ENCODE results near the gene NINL.
"Not testable (repeated sequence)": the region's sequence is repeated elsewhere in the genome, so short reads cannot be mapped to it uniquely, and the experiment has no call there.

The NINL gene

DNA sequence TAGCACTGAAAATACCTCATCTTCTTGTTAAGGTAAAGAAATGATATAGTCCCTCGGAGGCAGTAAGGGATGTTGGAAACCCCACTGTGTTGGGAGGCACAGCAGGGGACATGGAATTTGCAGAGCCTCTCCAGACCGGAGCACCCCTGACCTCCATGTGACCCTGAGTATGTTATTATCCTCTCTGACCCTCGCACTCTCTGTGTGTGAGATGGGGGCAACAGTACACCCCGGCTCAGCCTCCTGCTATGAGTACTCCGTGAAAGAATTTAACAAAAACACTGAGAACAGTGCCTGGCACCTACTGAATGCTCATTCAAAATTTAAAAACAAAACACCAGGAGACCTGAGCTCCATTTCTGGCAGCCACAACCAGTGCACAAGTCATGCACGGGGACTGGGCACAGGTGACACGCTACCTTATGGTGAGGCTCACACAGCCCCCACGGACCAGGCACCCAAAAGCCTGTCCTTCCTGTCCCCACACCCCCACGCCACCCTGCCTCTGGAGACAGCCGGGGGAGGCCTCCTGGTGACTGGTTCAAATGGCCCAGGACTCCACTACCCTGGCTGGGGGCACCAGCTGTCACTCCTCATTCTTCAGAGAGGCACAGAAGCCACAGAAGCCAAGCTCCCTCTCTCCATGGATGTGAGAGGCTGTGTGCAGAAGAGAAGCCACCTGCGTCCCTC is 6.1 kb downstream of the NINL start:
- no peak for ATAC-seq (replicated peaks)
- H3K27ac Mint-ChIP-seq: peak overlapping the region in 1 of 2 donors; percentile 65
- H3K4me3 Mint-ChIP-seq: no peak overlapping the region
- DNase-seq: no peak
- peaks cover 30 to 49% of the 10 kb centered on the region in 2 donors for H3K27me3 Mint-ChIP-seq
- no peaks in the 10 kb centered on the region for H3K9me3 Mint-ChIP-seq
- H3K4me1 Mint-ChIP-seq (ENCODE audit: low read depth in 2 of 2): peaks cover 0 to 2% of the 10 kb centered on the region in 2 donors
- no peaks in the 10 kb centered on the region for H3K36me3 Mint-ChIP-seq (ENCODE audit: insufficient read depth)

DNA sequence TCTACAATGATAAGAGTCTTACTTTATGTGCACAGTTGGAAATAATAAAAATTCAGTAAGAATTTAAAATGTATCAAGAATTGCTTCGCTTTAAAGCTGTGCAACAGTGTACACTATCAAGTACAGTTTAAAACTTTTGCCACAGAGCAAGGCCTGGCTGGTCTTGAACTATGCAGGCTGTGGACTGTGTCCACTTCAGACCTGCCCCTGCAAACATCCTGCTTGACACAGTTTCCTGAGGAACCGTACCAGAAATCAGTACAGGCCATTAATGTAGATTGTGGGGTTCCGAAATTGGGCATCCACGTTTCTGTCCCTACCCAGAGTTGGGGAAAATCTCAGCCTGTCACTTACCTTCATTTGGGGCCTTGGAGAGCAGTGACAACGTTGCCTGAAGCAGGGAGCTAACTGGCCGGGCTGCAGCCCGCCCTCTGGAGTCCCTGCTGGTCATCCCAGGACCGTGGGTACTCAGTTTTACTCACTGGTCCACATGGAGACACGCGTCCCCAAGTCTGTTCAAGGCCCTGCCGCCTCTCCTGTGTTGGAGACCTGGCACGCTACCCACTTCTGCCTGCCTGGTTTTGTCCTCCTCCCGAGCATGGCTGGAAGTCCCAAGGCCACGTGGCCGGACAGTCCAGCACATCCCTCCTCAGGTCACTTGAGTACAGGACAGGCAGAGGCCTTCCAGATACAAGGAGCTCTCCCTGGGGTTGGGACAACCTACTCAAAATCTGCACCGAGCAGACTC is 8.4 kb downstream of the NINL start:
- Mint-ChIP-seq H3K9me3 (no peaks in the 10 kb centered on the region), H3K36me3 (ENCODE audit: insufficient read depth) (no peaks in the 10 kb centered on the region), H3K4me3 (no peak overlapping the region), H3K4me1 (ENCODE audit: low read depth in 2 of 2) (no peaks in the 10 kb centered on the region), H3K27me3 (peaks cover 13 to 37% of the 10 kb centered on the region in 2 donors), H3K27ac (no peak overlapping the region)
- ATAC-seq (replicated peaks) (no peak), DNase-seq (no peak)

DNA sequence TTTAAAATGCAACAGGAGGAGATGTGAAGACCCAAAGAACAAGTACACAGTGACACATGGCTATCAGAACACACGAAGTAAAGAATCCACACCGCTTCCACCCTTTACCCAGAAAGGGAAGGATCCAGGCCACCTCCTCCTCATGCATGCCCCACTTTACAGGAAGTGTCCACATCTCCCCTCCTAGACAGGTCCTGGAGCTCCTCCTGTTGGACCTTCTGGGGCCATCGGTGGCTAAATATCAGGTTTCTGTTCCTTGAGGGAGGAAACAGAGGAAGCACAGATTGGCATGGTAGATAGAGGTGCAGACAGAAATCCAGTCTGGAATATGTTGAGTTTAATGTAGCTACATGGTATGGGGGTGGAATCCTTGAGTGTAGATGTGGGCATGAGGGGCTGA is 10.9 kb downstream of the NINL start:
- Mint-ChIP-seq H3K4me3 (no peak overlapping the region), H3K4me1 (ENCODE audit: low read depth in 2 of 2) (no peaks in the 10 kb centered on the region), H3K27ac (no peak overlapping the region), H3K27me3 (peaks cover 13 to 31% of the 10 kb centered on the region in 2 donors), H3K36me3 (ENCODE audit: insufficient read depth) (no peaks in the 10 kb centered on the region), H3K9me3 (no peaks in the 10 kb centered on the region)
- DNase-seq: no peak
- no peak for ATAC-seq (replicated peaks)

DNA sequence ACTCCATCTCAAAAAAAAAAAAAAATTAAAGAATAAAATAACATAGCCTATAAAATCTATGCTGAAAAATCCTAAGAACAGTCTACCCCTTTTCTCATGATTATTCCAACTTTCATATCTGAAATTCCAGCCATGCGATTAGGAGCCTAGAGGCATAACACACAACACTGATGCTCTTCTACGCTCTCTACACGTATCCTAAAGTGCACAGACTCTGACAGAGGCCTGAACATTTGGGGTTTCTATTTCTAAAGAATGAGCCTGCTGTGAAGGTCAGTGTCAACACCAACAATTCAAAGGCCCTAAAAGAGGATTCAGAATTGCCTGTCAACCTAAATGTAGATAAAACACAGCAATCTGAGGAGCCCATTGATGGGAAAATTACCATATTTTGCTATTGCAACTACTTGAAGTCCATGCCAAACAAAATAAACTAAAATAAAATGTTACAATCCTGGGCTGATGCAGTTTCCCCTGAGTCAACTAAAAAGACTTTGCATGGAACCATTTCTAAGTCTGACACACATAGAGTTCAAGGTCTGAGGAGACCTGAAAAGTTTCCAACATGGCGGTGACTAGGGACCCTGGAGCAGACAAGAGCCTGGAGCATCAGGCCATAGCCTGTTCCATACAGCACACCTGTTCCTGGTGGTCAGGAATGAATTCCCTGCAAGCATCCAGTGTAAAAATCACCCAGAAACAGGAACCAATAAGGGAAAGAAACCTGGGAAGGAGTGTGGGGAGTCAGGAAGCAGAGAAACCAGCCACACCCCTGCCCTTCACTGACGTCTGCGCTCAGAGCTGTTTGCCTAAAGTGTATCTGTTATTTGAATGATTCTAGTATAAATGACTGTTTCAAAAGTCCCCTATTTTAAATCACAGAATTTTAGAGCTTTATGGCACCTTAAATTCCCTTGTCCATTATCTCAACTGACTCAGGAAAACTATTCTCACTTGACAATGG is 11.8 kb downstream of the NINL start:
- Mint-ChIP-seq H3K4me3 (no peak overlapping the region), H3K36me3 (ENCODE audit: insufficient read depth) (no peaks in the 10 kb centered on the region), H3K9me3 (no peaks in the 10 kb centered on the region), H3K4me1 (ENCODE audit: low read depth in 2 of 2) (no peaks in the 10 kb centered on the region), H3K27me3 (peaks cover 13 to 31% of the 10 kb centered on the region in 2 donors), H3K27ac (no peak overlapping the region)
- ATAC-seq (replicated peaks): no peak
- no peak for DNase-seq

DNA sequence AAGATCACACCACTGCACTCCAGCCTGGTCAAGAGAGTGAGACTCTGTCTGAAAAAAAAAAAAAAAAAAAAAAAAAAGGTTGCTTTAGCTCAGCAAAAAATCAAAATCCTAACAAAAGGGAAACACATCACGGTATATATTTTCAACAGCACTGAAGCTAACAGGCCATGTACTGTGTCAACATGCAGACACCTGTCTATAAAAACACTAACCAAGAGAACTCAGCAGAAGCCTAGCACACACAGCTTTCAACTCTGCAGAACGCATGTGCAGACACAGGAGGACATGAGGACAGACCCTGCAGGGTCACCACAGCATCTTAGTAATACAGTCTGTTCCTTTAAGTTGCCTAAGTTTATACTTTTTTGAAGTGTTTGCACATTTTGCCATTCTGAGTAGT is 13.5 kb downstream of the NINL start:
- ATAC-seq (replicated peaks) (no peak), DNase-seq (no peak)
- Mint-ChIP-seq H3K4me3 (no peak overlapping the region), H3K4me1 (ENCODE audit: low read depth in 2 of 2) (no peaks in the 10 kb centered on the region), H3K9me3 (no peaks in the 10 kb centered on the region), H3K36me3 (ENCODE audit: insufficient read depth) (no peaks in the 10 kb centered on the region), H3K27me3 (peaks cover 13 to 23% of the 10 kb centered on the region in 2 donors), H3K27ac (no peak overlapping the region)

DNA sequence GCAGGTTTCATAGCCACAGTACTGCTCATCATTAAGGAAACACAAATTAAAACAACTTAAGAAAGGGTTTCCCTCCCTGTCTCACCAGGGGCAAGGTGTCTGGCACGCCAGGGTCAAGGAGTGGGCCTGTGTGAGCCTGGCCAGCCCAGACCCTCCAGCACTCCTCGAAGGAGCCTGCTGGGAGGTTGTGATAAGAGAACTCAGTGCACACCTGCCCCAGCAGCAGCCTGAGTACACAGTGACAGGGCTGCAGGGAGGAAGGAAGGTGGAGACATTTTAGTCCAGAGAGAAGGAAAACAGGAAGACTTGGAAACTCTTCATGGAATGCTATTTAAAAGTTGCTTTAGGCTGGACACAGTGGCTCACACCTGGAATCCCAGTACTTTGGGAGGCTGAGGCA is 14.1 kb downstream of the NINL start:
- Mint-ChIP-seq H3K4me3 (no peak overlapping the region), H3K27me3 (peaks cover 13 to 23% of the 10 kb centered on the region in 2 donors), H3K4me1 (ENCODE audit: low read depth in 2 of 2) (no peaks in the 10 kb centered on the region), H3K9me3 (no peaks in the 10 kb centered on the region), H3K27ac (no peak overlapping the region), H3K36me3 (ENCODE audit: insufficient read depth) (no peaks in the 10 kb centered on the region)
- DNase-seq (no peak), ATAC-seq (replicated peaks) (no peak)

DNA sequence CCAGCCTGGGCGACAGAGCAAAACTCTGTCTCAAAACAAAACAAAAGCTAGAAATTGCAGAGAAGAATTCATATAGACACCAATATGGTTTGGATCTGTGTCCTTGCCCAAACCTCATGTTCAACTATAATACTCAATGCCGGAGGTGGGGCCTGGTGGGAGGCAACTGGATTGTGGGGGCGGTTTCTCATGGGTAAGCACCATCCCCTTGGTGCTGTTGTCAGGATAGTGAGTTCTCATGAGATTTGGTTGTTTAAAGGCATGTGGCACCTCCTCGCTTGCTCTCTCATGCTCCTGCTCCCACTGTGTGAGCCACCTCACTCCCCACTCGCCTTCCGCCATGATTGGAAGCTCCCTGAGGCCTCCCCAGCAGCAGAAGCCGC is 15.2 kb downstream of the NINL start:
- peaks cover 7 to 14% of the 10 kb centered on the region in 2 donors for H3K27me3 Mint-ChIP-seq
- H3K4me1 Mint-ChIP-seq (ENCODE audit: low read depth in 2 of 2): no peaks in the 10 kb centered on the region
- no peaks in the 10 kb centered on the region for H3K36me3 Mint-ChIP-seq (ENCODE audit: insufficient read depth)
- H3K9me3 Mint-ChIP-seq: no peaks in the 10 kb centered on the region
- no peak overlapping the region for H3K4me3 Mint-ChIP-seq
- no peak for ATAC-seq (replicated peaks)
- no peak for DNase-seq
- no peak overlapping the region for H3K27ac Mint-ChIP-seq

DNA sequence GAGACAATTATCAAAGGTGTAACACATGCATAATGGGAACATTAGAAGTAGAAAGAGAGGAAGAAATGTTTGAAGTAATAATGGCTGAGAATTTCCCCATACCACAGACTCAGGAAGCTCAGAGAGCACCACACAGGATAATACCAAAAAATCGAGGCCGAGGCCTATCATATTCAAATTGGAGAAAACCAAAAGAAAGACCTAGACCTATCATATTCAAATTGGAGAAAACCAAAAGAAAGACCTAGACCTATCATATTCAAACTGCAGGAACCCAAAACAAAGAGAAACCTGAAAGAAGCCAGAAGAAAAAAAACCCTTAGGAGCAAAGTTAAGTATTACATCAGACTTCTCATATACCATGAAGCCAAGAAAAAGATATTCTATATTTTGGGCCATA is 18.0 kb downstream of the NINL start:
- ATAC-seq (replicated peaks) (no peak), DNase-seq (no peak)
- Mint-ChIP-seq H3K27me3 (no peaks in the 10 kb centered on the region), H3K4me3 (no peak overlapping the region), H3K27ac (no peak overlapping the region), H3K9me3 (no peaks in the 10 kb centered on the region), H3K4me1 (ENCODE audit: low read depth in 2 of 2) (no peaks in the 10 kb centered on the region), H3K36me3 (ENCODE audit: insufficient read depth) (no peaks in the 10 kb centered on the region)

DNA sequence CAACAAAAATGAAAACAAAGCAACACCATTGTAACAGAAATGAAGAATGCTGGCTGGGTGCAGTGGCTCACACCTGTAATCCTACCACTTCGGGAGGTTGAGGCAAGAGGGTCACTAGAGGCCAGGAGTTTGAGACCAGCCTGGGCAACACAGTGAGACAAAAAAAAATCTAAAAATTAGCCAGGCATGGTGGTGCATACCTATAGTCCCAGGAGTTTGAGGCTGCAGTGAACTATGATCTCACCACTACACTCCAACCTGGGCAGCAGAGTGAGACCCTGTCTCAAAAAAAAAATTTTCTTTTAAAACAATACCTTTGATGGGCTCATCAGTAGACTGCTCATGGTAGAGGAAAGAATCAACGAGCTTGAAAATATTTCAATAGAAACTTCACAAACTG is 18.5 kb downstream of the NINL start:
- ATAC-seq (replicated peaks) (no peak), DNase-seq (no peak)
- H3K4me3 Mint-ChIP-seq: no peak overlapping the region
- H3K9me3 Mint-ChIP-seq: no peaks in the 10 kb centered on the region
- no peaks in the 10 kb centered on the region for H3K4me1 Mint-ChIP-seq (ENCODE audit: low read depth in 2 of 2)
- no peaks in the 10 kb centered on the region for H3K27me3 Mint-ChIP-seq
- H3K27ac Mint-ChIP-seq: no peak overlapping the region
- no peaks in the 10 kb centered on the region for H3K36me3 Mint-ChIP-seq (ENCODE audit: insufficient read depth)

DNA sequence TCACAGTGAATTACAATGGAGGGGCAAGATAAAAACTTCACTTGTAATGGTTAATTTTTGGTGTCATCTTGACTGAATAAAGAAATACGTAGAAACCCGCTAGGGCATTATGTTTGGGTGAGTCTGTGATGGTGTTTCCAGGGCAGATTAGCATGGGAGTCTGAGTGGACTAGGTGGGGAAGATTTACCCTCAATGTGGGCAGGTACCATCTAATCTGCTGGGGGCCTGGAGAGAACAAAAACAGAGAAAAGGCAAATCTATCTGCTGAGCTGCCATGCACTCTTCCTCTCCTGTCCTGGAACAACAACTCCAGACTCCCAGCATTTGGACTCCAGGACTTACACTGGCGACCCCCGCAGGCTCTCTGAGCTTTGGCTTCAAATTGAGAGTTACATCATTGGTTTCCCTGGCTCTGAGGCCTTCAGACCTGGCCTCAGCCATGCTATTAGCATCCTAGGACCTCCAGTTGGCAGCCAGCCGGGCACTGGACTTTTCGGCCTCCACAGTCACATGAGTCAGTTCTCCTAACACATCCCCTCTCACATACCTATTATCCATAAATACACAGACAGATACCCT is 19.7 kb downstream of the NINL start:
- DNase-seq (no peak), ATAC-seq (replicated peaks) (no peak)
- H3K27me3 Mint-ChIP-seq: no peaks in the 10 kb centered on the region
- no peaks in the 10 kb centered on the region for H3K4me1 Mint-ChIP-seq (ENCODE audit: low read depth in 2 of 2)
- H3K4me3 Mint-ChIP-seq: no peak overlapping the region
- no peaks in the 10 kb centered on the region for H3K9me3 Mint-ChIP-seq
- H3K27ac Mint-ChIP-seq: no peak overlapping the region
- no peaks in the 10 kb centered on the region for H3K36me3 Mint-ChIP-seq (ENCODE audit: insufficient read depth)

DNA sequence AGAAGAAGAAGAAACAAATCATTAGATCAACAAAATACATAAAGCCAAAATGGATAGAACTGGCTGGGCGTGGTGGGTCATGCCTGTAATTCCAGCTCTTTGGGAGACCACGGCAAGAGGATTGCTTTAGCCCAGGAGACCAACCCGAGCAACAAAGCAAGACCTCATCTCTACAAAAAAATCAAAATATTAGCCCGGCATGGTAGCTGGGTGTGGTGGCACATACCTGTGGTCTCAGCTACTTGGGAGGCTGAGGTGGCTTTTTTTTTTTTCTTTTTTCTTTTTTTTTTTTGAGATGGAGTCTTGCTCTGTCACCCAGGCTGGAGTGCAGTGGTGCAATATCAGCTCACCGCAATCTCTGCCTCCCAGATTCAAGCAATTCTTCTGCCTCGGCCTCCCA is 21.5 kb downstream of the NINL start:
- DNase-seq: no peak
- H3K27me3 Mint-ChIP-seq: no peaks in the 10 kb centered on the region
- H3K36me3 Mint-ChIP-seq (ENCODE audit: insufficient read depth): no peaks in the 10 kb centered on the region
- H3K4me3 Mint-ChIP-seq: no peak overlapping the region
- H3K9me3 Mint-ChIP-seq: no peaks in the 10 kb centered on the region
- no peaks in the 10 kb centered on the region for H3K4me1 Mint-ChIP-seq (ENCODE audit: low read depth in 2 of 2)
- no peak for ATAC-seq (replicated peaks)
- H3K27ac Mint-ChIP-seq: no peak overlapping the region

DNA sequence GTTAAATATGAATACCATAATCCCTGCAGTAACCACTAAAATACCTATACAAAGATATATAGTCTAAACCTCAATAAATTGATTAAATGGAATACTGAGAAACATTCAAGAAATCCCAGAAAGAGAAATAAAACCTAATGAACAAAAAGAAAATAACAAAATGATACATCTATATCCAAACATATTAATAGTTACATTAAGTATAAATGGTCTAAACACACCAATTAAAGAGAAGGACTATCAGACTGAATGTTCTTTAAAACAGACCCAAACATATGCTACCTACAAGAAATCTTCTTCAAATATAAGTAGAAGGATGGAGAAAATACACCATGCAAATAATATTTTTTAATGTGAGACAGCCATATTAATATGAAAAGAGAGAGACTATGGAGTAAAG is 22.0 kb downstream of the NINL start:
- no peaks in the 10 kb centered on the region for H3K36me3 Mint-ChIP-seq (ENCODE audit: insufficient read depth)
- no peaks in the 10 kb centered on the region for H3K4me1 Mint-ChIP-seq (ENCODE audit: low read depth in 2 of 2)
- ATAC-seq (replicated peaks) (no peak), DNase-seq (no peak)
- H3K27me3 Mint-ChIP-seq: no peaks in the 10 kb centered on the region
- no peak overlapping the region for H3K27ac Mint-ChIP-seq
- H3K9me3 Mint-ChIP-seq: no peaks in the 10 kb centered on the region
- no peak overlapping the region for H3K4me3 Mint-ChIP-seq

DNA sequence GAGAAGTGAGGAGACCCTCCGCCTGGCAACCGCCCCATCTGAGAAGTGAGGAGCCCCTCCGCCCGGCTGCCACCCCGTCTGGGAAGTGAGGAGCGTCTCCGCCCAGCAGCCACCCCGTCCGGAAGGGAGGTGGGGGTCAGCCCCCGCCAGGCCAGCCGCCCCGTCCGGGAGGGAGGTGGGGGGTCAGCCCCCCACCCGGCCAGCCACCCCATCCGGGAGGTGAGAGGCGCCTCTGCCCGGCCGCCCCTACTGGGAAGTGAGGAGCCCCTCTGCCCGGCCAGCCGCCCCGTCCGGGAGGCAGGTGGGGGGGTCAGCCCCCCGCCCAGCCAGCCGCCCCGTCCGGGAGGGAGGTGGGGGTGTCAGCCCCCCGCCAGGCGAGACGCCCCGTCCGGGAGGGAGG is 23.6 kb downstream of the NINL start:
- not testable (repeated sequence) for H3K4me1 Mint-ChIP-seq (ENCODE audit: low read depth in 2 of 2); H3K9me3 Mint-ChIP-seq; DNase-seq; ATAC-seq (replicated peaks); H3K27me3 Mint-ChIP-seq; H3K4me3 Mint-ChIP-seq; H3K27ac Mint-ChIP-seq; H3K36me3 Mint-ChIP-seq (ENCODE audit: insufficient read depth)
